ENCODE data around the gene SLC49A4. TPM values are rescaled to one million over a fixed set of nuclear protein-coding genes. Genes with fewer than 3 reads are reported as not detected.

The SLC49A4 gene
- total RNA-seq, 1 experiment from 2014 or later: 19.8 TPM

- no peak overlapping the region for H3K27ac ChIP-seq
- no peaks in the 10 kb centered on the region for H3K4me1 ChIP-seq
- H3K36me3 ChIP-seq: no peaks in the 10 kb centered on the region
- no peaks in the 10 kb centered on the region for H3K9me3 ChIP-seq (replicated peaks)
- H3K4me3 ChIP-seq: no peak overlapping the region
- no peak for DNase-seq
- H3K27me3 ChIP-seq: 0 out of 2 replicates have a peak, but pooled peaks cover 4% of the 10 kb centered on the region
Observed at GRCh38 chr3:122892118-122892960, 97.5 kb downstream of the SLC49A4 start.

- Histone ChIP-seq H3K27ac (no peak overlapping the region), H3K36me3 (no peaks in the 10 kb centered on the region), H3K9me3 (replicated peaks) (no peaks in the 10 kb centered on the region), H3K4me3 (no peak overlapping the region), H3K4me1 (no peaks in the 10 kb centered on the region), H3K27me3 (0 out of 2 replicates have a peak, but pooled peaks cover 4% of the 10 kb centered on the region)
- no peak for DNase-seq
Observed at GRCh38 chr3:122893282-122893681, 98.4 kb downstream of the SLC49A4 start.

GRCh38 chr3:122893754-122894668 is 99.1 kb downstream of the SLC49A4 start:
- Histone ChIP-seq H3K9me3 (replicated peaks) (no peaks in the 10 kb centered on the region), H3K4me3 (peak overlapping the region; percentile 14; the same call in 1 of the 2 replicates), H3K27ac (no peak overlapping the region), H3K27me3 (0 out of 2 replicates have a peak, but pooled peaks cover 4% of the 10 kb centered on the region), H3K36me3 (no peaks in the 10 kb centered on the region), H3K4me1 (no peaks in the 10 kb centered on the region)
- peak; percentile 40 to 56 for DNase-seq

- no peak overlapping the region for H3K27ac ChIP-seq
- peaks cover 5% of the 10 kb centered on the region; the same call in 1 of the 2 replicates for H3K4me1 ChIP-seq
- no peak overlapping the region for H3K4me3 ChIP-seq
- H3K27me3 ChIP-seq: 0 out of 2 replicates have a peak, but pooled peaks cover 4% of the 10 kb centered on the region
- no peak for DNase-seq
- H3K9me3 ChIP-seq (replicated peaks): no peaks in the 10 kb centered on the region
- H3K36me3 ChIP-seq: no peaks in the 10 kb centered on the region
Observed at GRCh38 chr3:122898298-122898697, 103.4 kb downstream of the SLC49A4 start.

GRCh38 chr3:122902326-122902725 is 107.5 kb downstream of the SLC49A4 start:
- no peak for DNase-seq
- no peaks in the 10 kb centered on the region for H3K9me3 ChIP-seq (replicated peaks)
- no peaks in the 10 kb centered on the region for H3K27me3 ChIP-seq
- H3K27ac ChIP-seq: no peak overlapping the region
- peaks cover 5% of the 10 kb centered on the region; the same call in 1 of the 2 replicates for H3K4me1 ChIP-seq
- no peak overlapping the region for H3K4me3 ChIP-seq
- H3K36me3 ChIP-seq: no peaks in the 10 kb centered on the region

- H3K9me3 ChIP-seq (replicated peaks): no peaks in the 10 kb centered on the region
- peak; percentile 74 to 77 for DNase-seq
- H3K4me1 ChIP-seq: peaks cover 5% of the 10 kb centered on the region; the same call in 1 of the 2 replicates
- H3K27me3 ChIP-seq: no peaks in the 10 kb centered on the region
- H3K4me3 ChIP-seq: no peak overlapping the region
- H3K36me3 ChIP-seq: no peaks in the 10 kb centered on the region
- H3K27ac ChIP-seq: no peak overlapping the region
Observed at GRCh38 chr3:122903171-122903570, 108.3 kb downstream of the SLC49A4 start.

GRCh38 chr3:122907471-122907870 is 112.6 kb downstream of the SLC49A4 start:
- Histone ChIP-seq H3K9me3 (replicated peaks) (no peaks in the 10 kb centered on the region), H3K27ac (no peak overlapping the region), H3K4me1 (peaks cover 5% of the 10 kb centered on the region; the same call in 1 of the 2 replicates), H3K27me3 (no peaks in the 10 kb centered on the region), H3K36me3 (no peaks in the 10 kb centered on the region), H3K4me3 (no peak overlapping the region)
- no peak for DNase-seq

- Histone ChIP-seq H3K36me3 (no peaks in the 10 kb centered on the region), H3K4me1 (no peaks in the 10 kb centered on the region), H3K27me3 (no peaks in the 10 kb centered on the region), H3K9me3 (replicated peaks) (no peaks in the 10 kb centered on the region), H3K4me3 (no peak overlapping the region), H3K27ac (no peak overlapping the region)
- no peak for DNase-seq
Observed at GRCh38 chr3:122908251-122908650, 113.4 kb downstream of the SLC49A4 start.

GRCh38 chr3:122911901-122912300 is 117.0 kb downstream of the SLC49A4 start:
- DNase-seq: no peak
- H3K27ac ChIP-seq: no peak overlapping the region
- no peaks in the 10 kb centered on the region for H3K4me1 ChIP-seq
- H3K9me3 ChIP-seq (replicated peaks): no peaks in the 10 kb centered on the region
- H3K36me3 ChIP-seq: no peaks in the 10 kb centered on the region
- no peaks in the 10 kb centered on the region for H3K27me3 ChIP-seq
- no peak overlapping the region for H3K4me3 ChIP-seq

GRCh38 chr3:122912772-122913538 is 118.1 kb downstream of the SLC49A4 start:
- Histone ChIP-seq H3K4me3 (no peak overlapping the region), H3K9me3 (replicated peaks) (no peaks in the 10 kb centered on the region), H3K27me3 (no peaks in the 10 kb centered on the region), H3K4me1 (no peaks in the 10 kb centered on the region), H3K27ac (no peak overlapping the region), H3K36me3 (no peaks in the 10 kb centered on the region)
- no peak for DNase-seq

GRCh38 chr3:122913539-122914100 is 118.8 kb downstream of the SLC49A4 start:
- H3K36me3 ChIP-seq: no peaks in the 10 kb centered on the region
- H3K9me3 ChIP-seq (replicated peaks): no peaks in the 10 kb centered on the region
- H3K27ac ChIP-seq: no peak overlapping the region
- H3K4me1 ChIP-seq: no peaks in the 10 kb centered on the region
- no peak overlapping the region for H3K4me3 ChIP-seq
- DNase-seq: no peak
- H3K27me3 ChIP-seq: no peaks in the 10 kb centered on the region

- Histone ChIP-seq H3K9me3 (replicated peaks) (no peaks in the 10 kb centered on the region), H3K27me3 (no peaks in the 10 kb centered on the region), H3K36me3 (no peaks in the 10 kb centered on the region), H3K4me3 (no peak overlapping the region), H3K27ac (no peak overlapping the region), H3K4me1 (no peaks in the 10 kb centered on the region)
- no peak for DNase-seq
Observed at GRCh38 chr3:122915300-122916055, 120.6 kb downstream of the SLC49A4 start.

GRCh38 chr3:122916084-122916483 is 121.2 kb downstream of the SLC49A4 start:
- H3K27me3 ChIP-seq: no peaks in the 10 kb centered on the region
- H3K4me1 ChIP-seq: no peaks in the 10 kb centered on the region
- no peaks in the 10 kb centered on the region for H3K9me3 ChIP-seq (replicated peaks)
- H3K36me3 ChIP-seq: no peaks in the 10 kb centered on the region
- no peak for DNase-seq
- no peak overlapping the region for H3K4me3 ChIP-seq
- no peak overlapping the region for H3K27ac ChIP-seq

Data from SJCRH30 (cell line).